ENCODE results near the gene RSPO4. TPM values are rescaled to one million over a fixed set of nuclear protein-coding genes. Genes with fewer than 3 reads are reported as not detected.

Gene RSPO4
- total RNA-seq, 1 donor from 2014 or later, result 0.34 TPM

GRCh38 chr20:965956-966355 lies 36.2 kb downstream of the RSPO4 start:
- no peak for DNase-seq (ENCODE audit: low read depth)
- Histone ChIP-seq H3K79me2 (ENCODE audit: insufficient read depth, low read length) (no peaks in the 10 kb centered on the region), H3K4me1 (ENCODE audit: insufficient read depth, low read length) (no peaks in the 10 kb centered on the region), H3K36me3 (ENCODE audit: insufficient read depth, low read length) (no peaks in the 10 kb centered on the region), H3K4me2 (ENCODE audit: low read length) (no peak overlapping the region), H2AFZ (ENCODE audit: low read depth, low read length) (no peak overlapping the region), H3K9me3 (ENCODE audit: insufficient read depth, low read depth, low read length) (no peaks in the 10 kb centered on the region), H3K27me3 (ENCODE audit: insufficient read depth, low read length) (no peaks in the 10 kb centered on the region), H3K27ac (ENCODE audit: low read depth, low read length) (no peak overlapping the region), H3K4me3 (ENCODE audit: insufficient read depth, low read depth, low read length) (no peak overlapping the region), H3K9ac (ENCODE audit: low read length) (no peak overlapping the region), H4K20me1 (ENCODE audit: insufficient read depth, low read length) (no peaks in the 10 kb centered on the region)
- Mint-ChIP-seq H3K27me3 (ENCODE audit: low read depth, unreplicated experiment) (peaks cover 58% of the 10 kb centered on the region), H3K9me3 (ENCODE audit: unreplicated experiment) (no peaks in the 10 kb centered on the region), H3K36me3 (ENCODE audit: low read depth, unreplicated experiment) (no peaks in the 10 kb centered on the region), H3K4me3 (ENCODE audit: unreplicated experiment) (no peak overlapping the region), H3K27ac (ENCODE audit: unreplicated experiment) (no peak overlapping the region), H3K4me1 (ENCODE audit: low read depth, unreplicated experiment) (no peaks in the 10 kb centered on the region)
- TF ChIP-seq EZH2 (IDR thresholded peaks at IDR 0.05; ENCODE audit: insufficient read depth, low read length), result no peak
- FAIRE-seq, result no peak

- no peak for FAIRE-seq
- no peak overlapping the region for H3K9ac ChIP-seq (ENCODE audit: low read length)
- no peaks in the 10 kb centered on the region for H3K79me2 ChIP-seq (ENCODE audit: insufficient read depth, low read length)
- H3K9me3 ChIP-seq (ENCODE audit: insufficient read depth, low read depth, low read length), result no peaks in the 10 kb centered on the region
- H3K36me3 Mint-ChIP-seq (ENCODE audit: low read depth, unreplicated experiment), result no peaks in the 10 kb centered on the region
- H3K4me2 ChIP-seq (ENCODE audit: low read length), result no peak overlapping the region
- H4K20me1 ChIP-seq (ENCODE audit: insufficient read depth, low read length), result no peaks in the 10 kb centered on the region
- TF ChIP-seq EZH2 (IDR thresholded peaks at IDR 0.05; ENCODE audit: insufficient read depth, low read length), result no peak
- no peak for TF ChIP-seq CTCF (IDR thresholded peaks at IDR 0.05; ENCODE audit: insufficient read depth, low read depth, low read length)
- H3K36me3 ChIP-seq (ENCODE audit: insufficient read depth, low read length), result no peaks in the 10 kb centered on the region
- no peaks in the 10 kb centered on the region for H3K4me1 Mint-ChIP-seq (ENCODE audit: low read depth, unreplicated experiment)
- H3K9me3 Mint-ChIP-seq (ENCODE audit: unreplicated experiment), result no peaks in the 10 kb centered on the region
- H3K27ac ChIP-seq (ENCODE audit: low read depth, low read length), result no peak overlapping the region
- no peak overlapping the region for H3K4me3 Mint-ChIP-seq (ENCODE audit: unreplicated experiment)
- no peaks in the 10 kb centered on the region for H3K4me1 ChIP-seq (ENCODE audit: insufficient read depth, low read length)
- H3K4me3 ChIP-seq (ENCODE audit: insufficient read depth, low read depth, low read length), result no peak overlapping the region
- H3K27me3 Mint-ChIP-seq (ENCODE audit: low read depth, unreplicated experiment), result peaks cover 49% of the 10 kb centered on the region
- H2AFZ ChIP-seq (ENCODE audit: low read depth, low read length), result no peak overlapping the region
- no peaks in the 10 kb centered on the region for H3K27me3 ChIP-seq (ENCODE audit: insufficient read depth, low read length)
- no peak overlapping the region for H3K27ac Mint-ChIP-seq (ENCODE audit: unreplicated experiment)
- no peak for DNase-seq (ENCODE audit: low read depth)
Measured at GRCh38 chr20:963795-964194, 38.3 kb downstream of the RSPO4 start.

- Histone ChIP-seq H3K4me2 (ENCODE audit: low read length) (no peak overlapping the region), H3K27ac (ENCODE audit: low read depth, low read length) (no peak overlapping the region), H3K4me3 (ENCODE audit: insufficient read depth, low read depth, low read length) (no peak overlapping the region), H3K9ac (ENCODE audit: low read length) (no peak overlapping the region), H2AFZ (ENCODE audit: low read depth, low read length) (no peak overlapping the region), H3K36me3 (ENCODE audit: insufficient read depth, low read length) (no peaks in the 10 kb centered on the region), H3K4me1 (ENCODE audit: insufficient read depth, low read length) (no peaks in the 10 kb centered on the region), H3K9me3 (ENCODE audit: insufficient read depth, low read depth, low read length) (no peaks in the 10 kb centered on the region), H3K79me2 (ENCODE audit: insufficient read depth, low read length) (no peaks in the 10 kb centered on the region), H4K20me1 (ENCODE audit: insufficient read depth, low read length) (no peaks in the 10 kb centered on the region), H3K27me3 (ENCODE audit: insufficient read depth, low read length) (no peaks in the 10 kb centered on the region)
- Mint-ChIP-seq H3K36me3 (ENCODE audit: low read depth, unreplicated experiment) (no peaks in the 10 kb centered on the region), H3K27me3 (ENCODE audit: low read depth, unreplicated experiment) (peaks cover 51% of the 10 kb centered on the region), H3K4me1 (ENCODE audit: low read depth, unreplicated experiment) (no peaks in the 10 kb centered on the region), H3K9me3 (ENCODE audit: unreplicated experiment) (no peaks in the 10 kb centered on the region), H3K4me3 (ENCODE audit: unreplicated experiment) (no peak overlapping the region), H3K27ac (ENCODE audit: unreplicated experiment) (no peak overlapping the region)
- no peak for FAIRE-seq
- TF ChIP-seq CTCF (IDR thresholded peaks at IDR 0.05; ENCODE audit: insufficient read depth, low read depth, low read length) (no peak), EZH2 (IDR thresholded peaks at IDR 0.05; ENCODE audit: insufficient read depth, low read length) (no peak)
- no peak for DNase-seq (ENCODE audit: low read depth)
Measured at GRCh38 chr20:962683-963082, 39.4 kb downstream of the RSPO4 start.
